Brain pericyte (primary cell): ENCODE data around the gene AUTS2.

Experiments used
- DNase-seq: peaks from one replicate; pipeline ENCODE4 v3.0.0-alpha.2; 2012; ENCODE audit warnings: low read depth, low spot score

Gene AUTS2

DNA sequence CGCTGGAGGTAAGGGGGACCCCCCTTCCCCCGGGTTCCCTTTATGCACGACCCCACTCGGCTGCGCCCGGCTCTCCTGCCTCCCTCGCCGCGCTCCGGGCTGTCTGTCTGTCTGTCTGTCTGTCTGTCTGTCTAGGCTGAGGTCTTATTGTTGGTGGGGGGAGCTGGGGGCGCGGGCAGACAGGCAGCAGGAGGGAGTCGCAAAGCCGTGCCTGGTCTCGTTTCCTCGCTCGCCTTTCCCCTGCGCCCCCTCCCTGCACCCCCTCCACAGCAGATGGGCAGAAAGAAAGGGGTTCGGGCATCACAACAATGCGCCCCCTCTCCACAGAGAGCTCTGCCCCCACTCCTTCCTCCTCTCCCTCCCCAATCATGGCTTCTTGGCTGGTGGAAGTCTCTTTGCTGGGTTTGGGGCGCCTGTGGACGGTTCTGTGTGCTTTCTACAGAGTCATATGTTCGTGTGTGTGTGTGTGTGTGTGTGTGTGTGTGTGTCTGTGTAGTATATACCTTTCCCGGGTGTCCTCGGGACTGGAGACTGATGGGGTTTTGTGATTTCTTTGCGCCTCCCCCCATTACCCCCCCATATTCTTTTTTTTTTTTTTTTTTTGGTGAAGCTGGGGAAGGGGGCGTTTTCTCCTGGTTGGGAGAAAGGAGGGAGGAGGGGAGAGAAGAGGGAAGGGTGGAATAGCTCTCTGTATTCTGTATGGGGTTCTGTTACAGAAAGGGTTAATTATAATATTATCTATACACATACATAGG, 1.9 kb downstream of the AUTS2 start:
- DNase-seq = no peak

- DNase-seq = no peak
Observed at GRCh38 chr7:69600710-69601519, 2.6 kb downstream of the AUTS2 start.

- DNase-seq = no peak
Observed at GRCh38 chr7:69602522-69602921, 4.2 kb downstream of the AUTS2 start.

- DNase-seq = no peak
Observed at GRCh38 chr7:69603351-69603750, 5.1 kb downstream of the AUTS2 start.

GRCh38 chr7:69603937-69604494, 5.7 kb downstream of the AUTS2 start:
- DNase-seq = no peak

- DNase-seq = no peak
Observed at GRCh38 chr7:69605070-69605469, 6.8 kb downstream of the AUTS2 start.

- DNase-seq = no peak
Observed at GRCh38 chr7:69605546-69605945, 7.3 kb downstream of the AUTS2 start.

GRCh38 chr7:69608049-69608448, 9.8 kb downstream of the AUTS2 start:
- DNase-seq = no peak

DNA sequence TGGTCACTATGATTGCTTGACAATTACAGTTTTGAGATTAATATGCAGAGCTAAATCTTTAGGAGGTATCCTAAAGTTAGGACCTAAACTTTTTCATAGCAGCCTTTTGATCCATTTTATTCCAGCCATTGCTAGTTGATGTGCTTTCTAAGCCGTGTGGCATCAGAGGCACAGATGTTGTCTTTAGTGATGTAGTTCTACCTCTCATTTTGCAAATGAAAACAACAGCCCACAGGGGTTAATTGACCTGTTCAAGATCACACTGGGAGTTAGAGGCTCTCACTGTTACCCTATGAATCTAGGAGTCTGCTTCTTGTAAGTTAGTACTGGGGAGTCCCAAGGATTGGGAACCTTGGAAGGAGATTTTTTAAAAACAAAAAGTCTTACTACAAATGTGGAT, 10.6 kb downstream of the AUTS2 start:
- no peak for DNase-seq

DNA sequence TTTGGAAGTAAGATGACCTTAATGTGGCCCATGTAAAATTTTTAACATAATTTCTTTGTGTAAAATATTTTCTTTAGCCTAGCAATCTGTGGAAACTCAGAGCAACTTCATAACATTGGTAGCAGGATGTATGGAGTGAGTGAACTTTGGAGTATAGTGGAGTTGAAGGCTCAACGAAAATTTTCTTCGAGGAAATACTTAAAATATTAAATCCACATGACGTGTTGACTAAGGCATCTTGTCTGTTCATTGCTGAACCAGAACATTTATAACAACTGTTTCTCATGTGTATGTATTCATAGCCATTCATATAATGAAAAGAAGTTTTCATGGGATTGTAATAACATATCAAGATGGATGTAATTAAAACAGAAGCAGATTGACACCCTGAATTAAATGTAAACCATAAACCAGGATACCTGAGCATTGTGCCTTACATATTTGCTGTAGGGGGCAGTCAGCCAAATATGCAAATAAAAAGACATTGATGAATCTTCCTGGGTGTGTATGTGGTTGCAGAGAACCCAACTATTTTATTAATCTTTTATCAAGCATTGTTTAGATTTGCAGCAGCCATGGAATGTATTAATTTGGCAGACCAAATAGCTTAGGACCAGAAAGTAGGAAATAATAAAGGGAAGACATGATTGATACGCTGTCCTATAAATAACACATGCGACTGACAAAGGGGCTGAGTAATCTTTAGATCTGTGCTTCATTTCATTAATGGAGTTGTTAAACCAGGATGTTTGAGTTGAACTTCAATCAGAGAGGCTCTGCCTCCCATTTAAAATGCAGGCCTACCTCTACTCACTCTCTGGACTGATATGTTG, 11.5 kb downstream of the AUTS2 start:
- no peak for DNase-seq

GRCh38 chr7:69610374-69611084, 12.3 kb downstream of the AUTS2 start:
- no peak for DNase-seq

DNA sequence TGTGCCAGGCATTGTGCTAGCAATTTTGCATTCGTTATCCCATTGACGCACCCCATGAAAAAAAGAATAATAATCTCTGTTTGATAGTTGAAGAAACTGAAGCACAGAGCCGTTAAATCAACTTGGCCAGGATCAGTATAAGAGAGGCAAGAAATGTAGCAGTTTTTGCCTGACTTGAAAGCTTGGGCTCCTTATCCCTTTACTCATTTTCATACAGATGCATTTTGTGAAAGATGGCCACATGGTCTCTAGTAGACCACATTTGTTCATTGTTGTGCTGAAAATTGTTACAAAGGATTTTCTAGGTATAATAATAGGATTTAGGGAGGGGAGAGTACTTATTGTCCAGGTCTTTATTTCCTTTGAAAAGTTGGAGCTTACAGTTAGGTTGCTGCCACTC, 14.7 kb downstream of the AUTS2 start:
- DNase-seq = no peak

DNA sequence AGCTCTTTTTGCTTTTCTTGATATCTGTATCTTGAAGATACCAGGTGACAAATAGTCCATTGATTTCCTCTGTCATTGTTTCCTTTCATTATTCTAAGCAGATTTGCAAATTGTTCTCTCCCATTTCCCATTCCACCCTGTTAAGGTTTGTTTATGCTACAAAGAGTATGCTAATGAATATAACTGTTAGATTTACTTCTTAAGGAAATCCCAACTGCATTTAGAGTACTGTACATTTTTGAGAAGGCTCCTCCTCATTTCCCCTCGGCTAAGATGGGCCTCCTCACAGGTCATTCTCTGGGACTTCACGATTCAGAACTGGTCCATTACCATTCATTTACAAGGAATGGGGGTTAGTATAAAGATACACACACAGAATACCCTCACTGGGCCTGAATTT, 15.6 kb downstream of the AUTS2 start:
- no peak for DNase-seq

GRCh38 chr7:69615685-69616084, 17.4 kb downstream of the AUTS2 start:
- DNase-seq = no peak

DNA sequence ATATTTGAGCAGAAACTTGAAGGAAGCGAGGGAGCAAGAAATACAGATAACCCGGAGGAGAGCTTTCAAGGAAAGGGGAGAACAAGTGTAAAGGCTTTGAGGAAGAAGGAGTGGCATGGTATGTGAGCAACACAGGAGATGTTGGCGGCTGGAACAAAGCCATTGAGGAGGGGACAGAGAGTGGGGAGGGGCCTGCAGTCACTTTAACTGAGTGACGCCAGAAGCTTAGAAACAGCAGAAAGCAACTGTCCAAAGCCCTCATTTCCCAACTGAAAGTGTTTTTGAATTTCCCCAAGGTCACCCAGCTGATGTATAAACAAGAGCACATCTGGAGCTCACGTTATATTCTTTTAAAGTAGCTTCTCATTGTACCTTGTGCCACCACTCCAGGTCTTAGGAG, 19.1 kb downstream of the AUTS2 start:
- DNase-seq = no peak

GRCh38 chr7:69619054-69619453, 20.8 kb downstream of the AUTS2 start:
- DNase-seq = no peak

DNA sequence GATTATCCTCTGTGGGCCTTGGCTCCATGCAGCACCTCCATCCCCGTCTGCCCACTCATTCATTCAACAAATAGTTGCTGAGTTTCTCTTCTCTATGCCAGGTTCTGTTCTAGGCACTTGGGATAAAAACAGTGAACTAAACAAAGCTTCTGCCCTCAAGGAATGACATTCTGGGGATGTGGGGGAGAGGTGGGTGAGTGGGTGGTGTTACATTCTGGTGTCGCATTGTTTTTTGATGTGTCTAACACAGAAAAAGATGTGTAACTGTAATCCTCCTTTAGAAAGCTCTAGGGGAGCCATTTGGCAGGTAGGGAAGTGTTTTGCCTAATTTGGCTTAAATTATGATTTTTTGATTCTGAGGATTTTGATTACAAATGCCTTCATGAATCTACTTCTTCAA, 21.4 kb downstream of the AUTS2 start:
- no peak for DNase-seq

DNA sequence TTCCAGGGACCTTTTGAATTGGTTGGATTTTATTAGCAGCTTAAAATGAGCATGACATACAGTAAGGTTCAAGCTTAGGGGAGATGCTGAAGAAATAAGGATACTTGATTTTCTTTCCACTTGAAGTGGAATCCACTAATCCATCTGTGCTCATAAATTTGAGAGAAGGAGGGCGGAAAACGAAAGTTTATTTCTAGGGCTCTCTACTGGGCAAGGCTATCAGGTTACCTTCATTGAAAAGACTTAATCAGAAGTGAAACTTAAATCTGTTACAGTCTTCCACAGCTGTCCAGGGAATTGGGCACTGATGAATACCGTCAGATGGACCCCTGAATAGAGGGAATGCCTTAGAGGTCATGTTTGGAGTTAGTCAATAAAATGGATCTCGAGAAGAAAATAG, 21.8 kb downstream of the AUTS2 start:
- no peak for DNase-seq

DNA sequence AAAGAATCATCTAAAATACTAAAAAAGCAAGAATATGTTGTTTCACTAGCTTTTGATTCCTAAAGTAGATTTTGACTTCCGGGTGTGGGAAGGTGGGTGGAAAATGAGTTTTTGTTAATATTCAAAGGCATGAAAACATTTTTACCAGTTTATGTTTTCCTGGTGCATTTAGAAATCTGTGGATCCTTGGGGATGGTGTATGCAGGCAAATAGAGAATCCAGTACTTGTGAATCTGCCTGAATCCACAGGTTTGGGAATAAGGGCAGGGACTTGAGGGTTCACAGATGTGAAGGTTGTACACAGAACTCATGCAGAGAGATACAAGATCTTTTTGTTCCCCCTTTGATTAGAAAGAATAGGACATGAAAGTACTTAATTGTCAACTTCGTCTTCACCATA, 22.4 kb downstream of the AUTS2 start:
- DNase-seq = no peak

DNA sequence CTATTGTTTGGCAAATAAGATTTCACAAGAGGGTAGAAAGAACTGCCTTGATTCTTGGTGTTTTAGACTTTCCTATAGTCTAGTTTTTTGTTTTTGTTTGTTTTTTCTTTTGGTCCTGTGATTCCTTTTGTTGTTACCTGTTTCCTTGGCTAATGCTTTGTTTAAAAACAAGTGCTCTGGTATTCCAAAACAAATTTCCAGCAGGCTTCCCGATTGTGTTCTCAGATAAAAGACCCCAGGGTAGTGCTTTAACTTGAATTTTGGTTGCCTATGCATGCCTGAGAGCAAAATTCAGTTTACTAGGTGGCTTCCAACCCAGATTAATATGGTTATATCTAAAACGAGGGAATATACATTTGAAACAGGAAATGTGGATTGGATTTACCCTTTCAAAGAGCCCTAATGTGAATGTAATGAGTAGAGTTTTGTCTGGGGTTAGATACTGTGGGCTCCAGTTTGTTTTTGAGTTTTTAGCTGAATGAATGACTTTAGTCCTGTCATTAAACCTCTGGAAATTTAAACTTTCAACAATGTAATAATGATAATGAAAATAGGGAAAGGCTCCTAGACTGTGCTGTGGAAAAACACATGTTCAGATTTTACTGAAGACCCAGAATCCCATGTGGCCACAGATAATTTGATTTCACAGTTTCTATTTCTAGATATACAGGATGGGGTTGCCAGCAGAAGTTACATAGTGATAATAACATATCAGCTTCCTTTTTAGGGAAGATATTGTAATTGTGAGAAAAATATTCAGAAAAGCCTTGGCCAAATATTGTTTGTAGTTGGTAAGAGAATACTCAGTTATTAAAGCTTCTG, 23.9 kb downstream of the AUTS2 start:
- no peak for DNase-seq
